Smooth muscle cell (in vitro differentiated cells): ENCODE results near the gene IPO5. TPM values are rescaled to one million over a fixed set of nuclear protein-coding genes. Genes with fewer than 3 reads are reported as not detected.

Experiments used
- DNase-seq: peaks from one replicate; lab custom pipeline; 2025; ENCODE audit not compliant: unreplicated experiment; lab: John Stamatoyannopoulos, UW
- H2AFZ ChIP-seq: fragments of 200-600 bp; sonication (generic); 2 replicates; pipeline ENCODE4 v1.6.0; 2016; ENCODE audit warnings: antibody characterized with exemption, low read depth, mild to moderate bottlenecking
- H3F3A ChIP-seq: fragments of 200-600 bp; sonication (generic); 2 replicates; pipeline ENCODE4 v1.6.0; 2017; ENCODE audit warnings: antibody characterized with exemption, low read depth
- H3K27ac ChIP-seq: fragments of 200-600 bp; sonication (generic); 2 replicates; pipeline ENCODE4 v1.5.1; 2016; ENCODE audit warnings: low read depth, mild to moderate bottlenecking
- H3K27me3 ChIP-seq: fragments of 200-600 bp; sonication (generic); 2 replicates; pipeline ENCODE4 v1.6.1; 2016; ENCODE audit warnings: low read depth, mild to moderate bottlenecking
- H3K36me3 ChIP-seq: fragments of 200-600 bp; sonication (generic); 2 replicates; pipeline ENCODE4 v1.5.1; 2016; ENCODE audit warnings: low read depth
- H3K4me1 ChIP-seq: fragments of 200-600 bp; sonication (generic); 2 replicates; pipeline ENCODE4 v1.5.1; 2016; ENCODE audit warnings: low read depth
- H3K4me2 ChIP-seq: fragments of 200-600 bp; sonication (generic); 2 replicates; pipeline ENCODE4 v1.6.0; 2016; ENCODE audit warnings: mild to moderate bottlenecking
- H3K4me3 ChIP-seq: fragments of 200-600 bp; sonication (generic); 2 replicates; pipeline ENCODE4 v1.5.1; 2016; ENCODE audit warnings: mild to moderate bottlenecking
- H3K79me2 ChIP-seq: fragments of 200-600 bp; sonication (generic); 2 replicates; pipeline ENCODE4 v1.6.0; 2016; ENCODE audit warnings: low read depth, mild to moderate bottlenecking
- H3K9ac ChIP-seq: fragments of 200-600 bp; sonication (generic); 2 replicates; pipeline ENCODE4 v1.6.0; 2016; ENCODE audit warnings: low read depth
- H3K9me3 ChIP-seq: fragments of 200-600 bp; sonication (generic); replicated peaks from 2 replicates; pipeline ENCODE4 v1.5.1; 2016; ENCODE audit warnings: low read depth
- H4K20me1 ChIP-seq: fragments of 200-600 bp; sonication (generic); 2 replicates; pipeline ENCODE4 v1.6.0; 2016; ENCODE audit warnings: low read depth
- WGBS: methylation state at CpG from one replicate; pipeline ENCODE4 v1.1.7; 2016; ENCODE audit warnings: low lambda C conversion rate; 5-methylcytosine and 5-hydroxymethylcytosine counted together
- polyA plus RNA-seq: library from polyadenylated mRNA; unstranded; fragments of >200 nt; fragmentation: Nextera tagmentation; extraction: Ambion mirVana; gene quantifications from 2 replicates; pipeline ENCODE4 v1.2.1, GENCODE V29; 2016
- total RNA-seq: library from RNA; depleted of rRNA; stranded (reverse); fragments of >200 nt; gene quantifications from 2 replicates; pipeline ENCODE4 v1.2.3, GENCODE V29; 2014
- TF ChIP-seq, protein P1 (sequence below): fragments of 200-600 bp; sonication (generic); IDR thresholded peaks from 2 replicates; pipeline ENCODE4 v1.5.1; 2017; ENCODE audit warnings: borderline replicate concordance, mild to moderate bottlenecking, antibody characterized with exemption; ENCODE audit not compliant: insufficient read depth, poor library complexity, severe bottlenecking

IPO5 gene
- total and polyA plus RNA-seq, 2 experiments from 2014 or later = 42.9 to 78.6 TPM

DNA sequence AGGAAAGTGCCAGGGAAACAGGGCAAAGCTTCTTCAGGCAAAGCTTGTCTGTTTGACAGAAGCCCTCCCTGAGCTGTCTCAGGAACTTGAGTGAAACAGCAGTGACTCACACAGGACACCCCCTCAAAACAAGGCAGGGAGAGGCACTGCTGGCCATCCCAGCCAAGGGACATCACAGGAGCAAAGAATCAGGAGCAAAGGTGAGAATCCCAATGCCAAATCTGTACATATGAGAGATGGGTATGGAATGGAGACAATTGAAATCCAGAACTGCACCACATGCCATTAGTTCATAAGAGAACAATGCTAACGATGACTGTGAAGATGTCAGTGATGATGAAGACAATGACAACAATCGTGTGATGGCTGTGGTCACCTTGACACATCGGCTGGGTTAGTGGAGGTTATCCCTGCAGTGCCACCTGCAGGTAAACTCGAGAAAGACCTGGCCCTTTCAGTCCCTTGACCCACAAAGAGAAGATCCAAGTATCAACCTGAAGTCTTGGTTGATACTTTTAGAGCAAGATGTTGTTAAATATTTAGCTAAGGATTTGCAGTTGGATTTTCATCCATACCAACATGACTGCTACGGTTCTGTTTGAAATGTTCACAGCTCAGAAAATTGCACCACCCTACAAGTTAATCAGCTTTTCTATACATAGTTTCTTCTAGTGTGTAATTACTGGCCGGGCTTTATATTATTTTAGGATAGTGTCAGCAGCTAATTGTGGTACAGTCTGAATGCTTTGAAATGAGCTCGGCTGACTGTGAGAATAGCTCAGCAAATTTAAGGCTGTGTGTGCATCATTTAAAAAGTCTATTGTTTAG, 42.0 kb upstream of the IPO5 start:
- Histone ChIP-seq H3K9me3 (no peaks in the 10 kb centered on the region), H3K27me3 (no peaks in the 10 kb centered on the region), H3K4me3 (no peak overlapping the region), H3K9ac (no peak overlapping the region), H4K20me1 (no peaks in the 10 kb centered on the region), H3K36me3 (no peaks in the 10 kb centered on the region), H3K79me2 (no peaks in the 10 kb centered on the region), H3K4me1 (no peaks in the 10 kb centered on the region), H3K27ac (no peak overlapping the region), H2AFZ (no peak overlapping the region), H3F3A (no peaks in the 10 kb centered on the region), H3K4me2 (no peak overlapping the region)
- TF ChIP-seq, protein P1, sequence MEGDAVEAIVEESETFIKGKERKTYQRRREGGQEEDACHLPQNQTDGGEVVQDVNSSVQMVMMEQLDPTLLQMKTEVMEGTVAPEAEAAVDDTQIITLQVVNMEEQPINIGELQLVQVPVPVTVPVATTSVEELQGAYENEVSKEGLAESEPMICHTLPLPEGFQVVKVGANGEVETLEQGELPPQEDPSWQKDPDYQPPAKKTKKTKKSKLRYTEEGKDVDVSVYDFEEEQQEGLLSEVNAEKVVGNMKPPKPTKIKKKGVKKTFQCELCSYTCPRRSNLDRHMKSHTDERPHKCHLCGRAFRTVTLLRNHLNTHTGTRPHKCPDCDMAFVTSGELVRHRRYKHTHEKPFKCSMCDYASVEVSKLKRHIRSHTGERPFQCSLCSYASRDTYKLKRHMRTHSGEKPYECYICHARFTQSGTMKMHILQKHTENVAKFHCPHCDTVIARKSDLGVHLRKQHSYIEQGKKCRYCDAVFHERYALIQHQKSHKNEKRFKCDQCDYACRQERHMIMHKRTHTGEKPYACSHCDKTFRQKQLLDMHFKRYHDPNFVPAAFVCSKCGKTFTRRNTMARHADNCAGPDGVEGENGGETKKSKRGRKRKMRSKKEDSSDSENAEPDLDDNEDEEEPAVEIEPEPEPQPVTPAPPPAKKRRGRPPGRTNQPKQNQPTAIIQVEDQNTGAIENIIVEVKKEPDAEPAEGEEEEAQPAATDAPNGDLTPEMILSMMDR = peak; percentile 17
- DNase-seq = no peak
- WGBS = 56% methylated on average over 7 of the region's 7 CpGs

DNA sequence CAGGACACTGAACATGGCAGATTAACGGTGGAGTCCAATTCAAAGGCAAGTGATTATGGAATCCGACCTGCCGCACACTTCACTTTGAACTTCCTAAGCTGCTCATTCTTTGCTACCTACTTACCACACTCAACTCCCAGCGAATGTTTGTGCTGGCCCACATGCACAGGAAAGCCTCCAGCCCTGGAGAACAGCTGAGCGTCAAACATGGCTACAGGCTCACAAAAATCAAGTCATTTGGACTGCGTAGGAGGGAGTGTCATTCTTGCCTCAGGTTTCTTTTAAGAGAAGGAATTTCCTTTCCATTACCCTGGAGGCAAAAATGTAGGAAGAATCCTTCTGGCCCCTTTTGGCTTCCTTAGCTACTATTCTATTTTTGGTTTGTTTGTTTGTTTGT, 41.3 kb upstream of the IPO5 start:
- Histone ChIP-seq H3K4me1 (no peaks in the 10 kb centered on the region), H3K9me3 (no peaks in the 10 kb centered on the region), H3K36me3 (no peaks in the 10 kb centered on the region), H3F3A (no peaks in the 10 kb centered on the region), H3K79me2 (no peaks in the 10 kb centered on the region), H3K9ac (no peak overlapping the region), H3K4me2 (no peak overlapping the region), H3K4me3 (no peak overlapping the region), H4K20me1 (no peaks in the 10 kb centered on the region), H3K27ac (no peak overlapping the region), H3K27me3 (no peaks in the 10 kb centered on the region), H2AFZ (no peak overlapping the region)
- 80% methylated on average over 6 of the region's 6 CpGs for WGBS
- no peak for DNase-seq
- TF ChIP-seq, protein P1 = no peak

DNA sequence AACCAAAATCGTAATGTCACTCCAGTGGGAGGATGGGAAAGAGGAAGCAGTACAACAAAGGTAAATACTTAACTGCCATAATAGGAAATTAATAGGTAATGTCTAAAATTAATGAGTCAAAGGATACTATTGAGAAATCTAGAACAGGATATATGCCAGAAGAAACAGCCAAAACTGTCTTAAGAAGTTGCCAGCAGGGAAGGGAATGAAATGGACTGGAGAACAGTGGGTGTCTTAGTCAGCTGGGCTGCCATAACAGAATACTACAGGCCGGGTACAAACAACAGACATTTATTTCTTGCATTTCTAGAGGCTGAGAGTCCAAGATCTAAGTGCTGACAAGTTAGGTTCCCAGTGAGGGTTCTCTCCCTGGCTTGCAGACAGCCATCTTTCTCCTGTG, 40.3 kb upstream of the IPO5 start:
- Histone ChIP-seq H3K36me3 (no peaks in the 10 kb centered on the region), H4K20me1 (no peaks in the 10 kb centered on the region), H3K9ac (no peak overlapping the region), H3K4me1 (no peaks in the 10 kb centered on the region), H3F3A (no peaks in the 10 kb centered on the region), H3K4me2 (no peak overlapping the region), H3K27ac (no peak overlapping the region), H3K79me2 (no peaks in the 10 kb centered on the region), H3K9me3 (no peaks in the 10 kb centered on the region), H3K4me3 (no peak overlapping the region), H2AFZ (no peak overlapping the region), H3K27me3 (no peaks in the 10 kb centered on the region)
- WGBS = 88% methylated on average over 2 of the region's 2 CpGs
- DNase-seq = no peak
- TF ChIP-seq, protein P1 = no peak

DNA sequence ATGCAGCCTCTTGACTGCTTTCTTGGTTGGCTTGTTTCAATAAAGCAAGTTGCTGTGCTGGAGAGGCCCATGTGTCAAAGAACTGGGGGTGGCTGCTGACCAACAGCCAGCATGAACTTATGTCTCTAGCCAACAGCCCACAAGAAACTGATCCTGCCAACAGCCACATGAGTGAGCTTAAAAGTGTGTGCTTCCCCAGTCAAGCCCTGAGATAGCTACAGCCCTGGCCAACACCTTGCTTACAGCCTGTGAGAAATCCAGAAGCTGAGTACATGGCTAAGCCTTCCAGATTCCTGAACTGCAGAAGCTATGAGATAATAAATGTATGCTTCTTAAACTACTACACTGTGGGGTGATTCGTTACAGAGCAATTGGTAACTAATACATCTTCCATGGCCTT, 38.9 kb upstream of the IPO5 start:
- Histone ChIP-seq H3K79me2 (no peaks in the 10 kb centered on the region), H3K9ac (no peak overlapping the region), H3K4me1 (no peaks in the 10 kb centered on the region), H3K27ac (no peak overlapping the region), H3K4me3 (no peak overlapping the region), H3K4me2 (no peak overlapping the region), H4K20me1 (no peaks in the 10 kb centered on the region), H3F3A (no peaks in the 10 kb centered on the region), H2AFZ (no peak overlapping the region), H3K36me3 (no peaks in the 10 kb centered on the region), H3K27me3 (no peaks in the 10 kb centered on the region), H3K9me3 (no peaks in the 10 kb centered on the region)
- TF ChIP-seq, protein P1 = no peak
- WGBS = 96% methylated on average over 1 of the region's 1 CpG
- no peak for DNase-seq
